ENCODE data around the gene MLXIPL.
"Not testable (repeated sequence)": the region's sequence is repeated elsewhere in the genome, so short reads cannot be mapped to it uniquely, and the experiment has no call there.

MLXIPL gene, protein sequence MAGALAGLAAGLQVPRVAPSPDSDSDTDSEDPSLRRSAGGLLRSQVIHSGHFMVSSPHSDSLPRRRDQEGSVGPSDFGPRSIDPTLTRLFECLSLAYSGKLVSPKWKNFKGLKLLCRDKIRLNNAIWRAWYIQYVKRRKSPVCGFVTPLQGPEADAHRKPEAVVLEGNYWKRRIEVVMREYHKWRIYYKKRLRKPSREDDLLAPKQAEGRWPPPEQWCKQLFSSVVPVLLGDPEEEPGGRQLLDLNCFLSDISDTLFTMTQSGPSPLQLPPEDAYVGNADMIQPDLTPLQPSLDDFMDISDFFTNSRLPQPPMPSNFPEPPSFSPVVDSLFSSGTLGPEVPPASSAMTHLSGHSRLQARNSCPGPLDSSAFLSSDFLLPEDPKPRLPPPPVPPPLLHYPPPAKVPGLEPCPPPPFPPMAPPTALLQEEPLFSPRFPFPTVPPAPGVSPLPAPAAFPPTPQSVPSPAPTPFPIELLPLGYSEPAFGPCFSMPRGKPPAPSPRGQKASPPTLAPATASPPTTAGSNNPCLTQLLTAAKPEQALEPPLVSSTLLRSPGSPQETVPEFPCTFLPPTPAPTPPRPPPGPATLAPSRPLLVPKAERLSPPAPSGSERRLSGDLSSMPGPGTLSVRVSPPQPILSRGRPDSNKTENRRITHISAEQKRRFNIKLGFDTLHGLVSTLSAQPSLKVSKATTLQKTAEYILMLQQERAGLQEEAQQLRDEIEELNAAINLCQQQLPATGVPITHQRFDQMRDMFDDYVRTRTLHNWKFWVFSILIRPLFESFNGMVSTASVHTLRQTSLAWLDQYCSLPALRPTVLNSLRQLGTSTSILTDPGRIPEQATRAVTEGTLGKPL

DNA sequence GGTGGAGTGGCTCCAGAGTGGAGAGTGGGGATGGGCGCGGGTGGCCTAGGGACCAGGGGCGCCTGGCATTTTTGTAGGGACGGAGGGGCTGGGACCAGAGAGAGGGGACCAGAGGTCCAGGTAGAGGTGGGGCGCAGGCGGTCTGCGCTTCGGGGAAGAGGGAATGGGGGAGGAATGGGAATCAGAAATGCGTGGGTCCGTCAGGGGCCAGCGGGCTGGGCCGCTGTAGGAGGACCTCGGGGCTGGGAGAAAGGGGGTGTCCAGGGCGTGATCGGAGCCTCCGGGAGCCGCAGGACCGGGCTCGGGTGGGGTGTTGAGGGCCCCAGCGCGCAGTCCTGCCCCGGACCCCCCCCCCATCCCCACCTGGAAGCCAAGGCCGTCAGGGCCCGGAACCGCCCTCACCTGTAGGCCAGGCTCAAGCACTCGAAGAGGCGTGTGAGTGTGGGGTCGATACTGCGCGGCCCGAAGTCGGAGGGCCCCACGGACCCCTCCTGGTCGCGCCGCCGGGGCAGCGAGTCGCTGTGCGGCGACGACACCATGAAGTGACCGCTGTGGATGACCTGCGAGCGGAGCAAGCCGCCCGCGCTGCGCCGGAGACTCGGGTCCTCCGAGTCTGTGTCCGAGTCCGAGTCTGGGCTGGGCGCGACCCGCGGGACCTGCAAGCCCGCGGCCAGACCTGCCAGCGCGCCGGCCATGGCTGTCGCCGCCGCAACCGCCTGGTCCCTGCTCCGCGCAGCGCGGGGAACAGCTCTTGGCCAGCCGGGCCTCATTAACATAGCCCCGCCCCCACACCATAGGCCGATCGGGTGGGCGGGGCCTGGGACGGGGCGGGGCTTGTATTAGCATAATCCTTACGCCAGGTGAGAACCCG lies at the start of gene MLXIPL:
TSS of gene MLXIPL (minus strand) at position 725 of the 871 bp plus-strand sequence. CDS start at position 695, 30 bp downstream.
- peak in 2 of 3 donors; percentile 53 to 61 for DNase-seq (ENCODE audit: low read depth in 2 of 3, low spot score in 1 of 3)

DNA sequence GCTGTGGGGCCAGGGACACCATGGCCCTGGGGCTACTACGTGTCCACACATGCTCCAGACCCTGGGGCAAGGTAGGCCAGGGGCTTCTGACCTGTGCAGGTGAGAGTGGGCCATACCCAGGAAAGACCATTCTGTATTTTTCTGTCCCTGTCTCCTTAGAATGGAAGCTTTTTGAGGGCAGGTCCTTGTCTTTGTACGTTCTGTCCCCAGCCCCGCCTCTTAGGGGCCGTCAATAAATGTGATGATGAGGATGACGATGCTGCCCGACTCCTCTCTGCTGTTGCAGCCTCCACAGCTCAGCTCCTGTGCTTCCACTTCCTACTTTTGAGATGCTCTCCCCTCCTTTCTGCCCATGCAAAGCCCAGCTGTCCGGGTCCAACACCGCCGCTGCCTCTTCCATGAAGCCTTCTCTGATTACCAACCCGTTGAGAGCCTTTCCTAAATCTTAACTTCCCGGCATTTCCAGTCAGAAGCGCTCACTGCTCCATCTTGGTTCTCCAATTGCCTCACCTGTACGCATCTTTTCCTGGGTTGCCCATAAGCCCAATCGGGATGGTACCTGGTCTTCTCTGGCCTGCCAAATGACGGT lies 47.6 kb upstream of the MLXIPL start:
- DNase-seq (ENCODE audit: low read depth in 2 of 3, low spot score in 1 of 3), result no peak

DNA sequence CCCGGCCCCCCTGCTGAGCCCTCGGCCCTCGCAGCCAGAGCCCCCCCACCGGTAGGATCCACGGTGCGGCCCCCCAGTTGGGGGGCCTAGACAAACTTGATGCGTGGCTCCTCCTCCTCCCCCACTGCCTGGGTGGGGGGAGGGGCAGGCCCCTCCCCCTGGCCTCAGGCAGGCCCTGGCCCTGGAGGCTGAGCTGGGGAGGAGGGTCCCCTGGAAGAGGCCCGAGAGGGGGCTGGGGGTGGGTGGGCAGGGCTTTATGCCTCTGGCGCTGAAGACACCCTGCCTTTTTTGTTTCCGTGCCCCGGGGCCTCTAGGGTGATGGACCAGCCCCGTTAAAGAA lies 47.0 kb upstream of the MLXIPL start:
- no peak for DNase-seq (ENCODE audit: low read depth in 2 of 3, low spot score in 1 of 3)

DNA sequence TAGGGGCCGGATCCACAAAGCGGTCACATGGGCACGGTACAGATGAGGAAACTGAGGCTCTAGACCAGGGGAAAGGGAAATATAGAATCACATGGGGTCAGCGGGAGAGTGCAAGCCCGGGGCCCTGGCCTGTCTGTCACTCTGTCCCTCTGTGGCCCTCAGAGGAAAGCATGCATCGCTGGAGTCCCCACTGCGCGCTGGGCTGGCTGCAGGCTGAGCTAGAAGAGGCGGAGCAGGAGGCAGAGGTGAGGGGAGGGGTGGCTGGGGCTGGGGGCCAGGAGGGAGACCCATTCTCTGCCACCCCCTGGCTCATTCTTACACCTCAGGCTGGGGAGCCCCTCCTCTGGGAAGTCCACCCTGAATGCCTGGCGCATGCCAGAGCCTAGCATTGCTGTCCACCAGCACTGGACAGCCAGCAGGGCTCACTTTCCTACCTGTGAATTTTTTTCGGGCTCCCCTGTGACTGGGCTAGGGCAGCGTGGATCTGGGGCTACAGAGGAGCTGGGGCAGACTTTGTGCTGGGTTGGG lies 45.6 kb upstream of the MLXIPL start:
- no peak for DNase-seq (ENCODE audit: low read depth in 2 of 3, low spot score in 1 of 3)

DNA sequence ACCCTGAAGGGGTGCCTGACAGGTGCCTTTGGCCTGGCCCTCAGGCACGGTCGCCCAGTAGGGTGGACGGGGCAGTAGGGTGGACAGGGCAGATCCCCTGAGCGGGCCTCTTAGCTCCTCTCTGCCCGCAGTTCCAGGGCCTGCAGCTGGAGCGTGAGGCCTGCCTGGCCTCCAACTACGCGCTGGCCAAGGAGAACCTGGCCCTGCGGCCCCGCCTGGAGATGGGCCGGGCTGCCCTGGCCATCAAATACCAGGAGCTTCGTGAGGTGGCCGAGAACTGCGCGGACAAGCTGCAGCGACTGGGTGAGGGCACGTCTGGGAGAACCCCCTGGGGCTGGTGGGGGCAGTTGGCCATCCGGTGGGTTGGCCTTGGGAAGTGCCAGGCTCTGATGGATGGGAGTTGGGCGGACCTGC lies 45.0 kb upstream of the MLXIPL start:
- no peak for DNase-seq (ENCODE audit: low read depth in 2 of 3, low spot score in 1 of 3)

DNA sequence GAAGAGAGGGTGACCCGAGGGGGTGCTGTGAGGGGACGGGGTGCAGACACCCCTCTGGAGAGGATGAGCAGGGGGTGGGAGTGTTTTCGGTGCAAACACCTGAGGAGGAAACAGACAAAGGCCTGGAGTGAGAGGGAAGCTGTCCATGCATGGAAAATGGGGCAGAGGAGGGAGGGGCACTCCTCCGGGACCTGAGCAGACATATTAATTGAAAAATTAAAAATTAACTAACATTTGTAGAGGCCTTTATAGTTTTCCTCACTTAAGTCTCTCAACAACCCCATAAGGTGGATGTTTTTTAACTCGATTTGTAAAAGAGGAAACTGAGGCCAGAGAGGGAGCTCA lies 44.5 kb upstream of the MLXIPL start:
- no peak for DNase-seq (ENCODE audit: low read depth in 2 of 3, low spot score in 1 of 3)

DNA sequence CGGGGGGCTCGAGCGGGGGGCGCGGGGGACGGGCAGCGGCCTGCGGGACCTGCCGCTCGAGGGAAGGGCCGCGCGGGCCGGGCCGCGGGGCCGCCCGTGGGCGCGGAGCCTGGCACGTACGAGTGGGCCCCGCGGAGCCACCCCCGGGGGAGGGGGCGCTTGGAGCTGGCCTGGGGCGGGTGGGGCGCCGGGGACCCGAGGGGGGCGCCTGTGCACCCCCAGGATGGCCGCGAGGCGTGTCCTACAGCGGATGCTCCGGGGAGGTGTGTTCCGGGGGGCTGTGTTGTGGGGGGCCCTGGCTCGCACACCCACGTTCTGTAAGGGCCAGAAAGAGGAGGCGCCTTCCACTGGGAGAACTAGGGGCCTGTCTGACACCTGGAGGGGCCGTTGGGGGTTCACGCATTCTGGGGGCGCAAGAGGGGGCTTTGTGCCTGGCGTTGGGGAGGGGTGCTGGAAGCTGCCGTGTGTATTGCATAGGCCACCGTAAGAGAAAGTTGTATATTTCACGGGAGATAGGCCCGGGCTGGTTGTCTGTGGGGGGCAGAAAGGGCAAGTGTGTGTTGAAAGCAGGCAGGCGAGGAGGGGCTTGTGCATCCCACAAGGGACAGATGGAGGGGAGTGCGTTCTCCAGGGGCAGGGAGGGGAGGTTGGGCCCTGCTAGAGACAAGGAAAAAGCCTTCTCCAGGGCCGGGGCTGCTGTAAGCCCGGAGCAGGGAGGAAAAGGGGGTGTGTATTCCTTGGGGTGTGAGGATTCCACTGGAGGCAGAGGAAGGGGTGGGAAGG lies 44.0 kb upstream of the MLXIPL start:
- no peak for DNase-seq (ENCODE audit: low read depth in 2 of 3, low spot score in 1 of 3)

DNA sequence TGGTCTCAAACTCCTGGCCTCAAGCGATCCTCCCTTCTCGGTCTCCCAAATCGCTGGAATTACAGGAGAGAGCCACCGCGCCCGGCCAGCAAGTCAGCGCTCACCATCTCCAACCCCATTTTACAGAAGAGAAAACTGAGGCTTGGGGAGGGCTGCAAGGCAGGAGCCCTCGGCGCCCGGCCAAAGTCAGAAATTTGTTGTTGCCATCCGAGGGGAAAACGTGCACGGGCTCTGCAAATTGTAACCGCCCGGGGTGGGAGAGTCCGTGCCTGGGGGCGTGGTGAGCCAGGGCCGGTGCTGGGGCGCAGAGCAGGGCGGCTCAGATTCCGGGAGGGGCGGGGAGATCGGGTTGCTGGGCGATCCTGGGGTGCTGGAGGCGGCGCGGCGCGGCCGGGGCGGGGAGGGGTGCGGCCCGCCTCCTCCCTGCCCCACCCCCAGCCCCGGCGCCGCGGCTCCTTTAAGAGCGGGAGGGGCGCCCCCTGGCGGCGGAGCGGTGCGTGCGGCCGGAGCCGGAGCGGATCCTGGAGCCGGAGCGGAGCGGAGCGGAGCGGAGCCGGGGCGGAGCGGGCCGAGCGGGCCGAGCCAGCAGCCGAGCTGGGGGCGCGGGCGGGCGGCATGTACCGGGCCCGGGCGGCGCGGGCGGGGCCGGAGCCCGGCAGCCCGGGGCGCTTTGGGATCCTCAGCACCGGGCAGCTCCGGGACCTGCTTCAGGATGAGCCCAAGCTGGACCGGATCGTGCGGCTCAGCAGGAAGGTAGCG lies 43.2 kb upstream of the MLXIPL start, which contains the start of gene VPS37D:
TSS of gene VPS37D (plus strand) at position 488 of the 759 bp plus-strand sequence. CDS start at position 616, 128 bp downstream.
- peak; percentile 79 to 92 (median 88) for DNase-seq (ENCODE audit: low read depth in 2 of 3, low spot score in 1 of 3)

DNA sequence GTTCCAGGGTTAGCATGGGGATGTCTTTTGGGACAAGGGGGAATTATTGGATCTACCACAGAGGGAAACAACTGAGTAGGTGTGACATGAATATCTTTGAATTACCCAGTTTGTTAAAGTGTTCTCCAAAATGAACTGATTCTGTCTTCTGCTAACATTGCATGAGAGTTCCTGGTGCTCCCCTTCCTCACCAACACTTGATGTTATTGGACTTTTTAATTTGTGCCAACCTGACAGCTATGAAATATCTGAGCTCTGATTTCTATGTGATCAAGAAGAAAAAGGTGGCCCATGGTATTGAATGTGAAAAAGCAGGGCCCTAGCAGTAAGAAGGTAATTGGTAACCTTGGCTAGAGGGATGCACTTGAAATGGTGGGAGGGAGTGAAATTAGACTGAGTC lies 38.7 kb upstream of the MLXIPL start:
- DNase-seq (ENCODE audit: low read depth in 2 of 3, low spot score in 1 of 3), result no peak

DNA sequence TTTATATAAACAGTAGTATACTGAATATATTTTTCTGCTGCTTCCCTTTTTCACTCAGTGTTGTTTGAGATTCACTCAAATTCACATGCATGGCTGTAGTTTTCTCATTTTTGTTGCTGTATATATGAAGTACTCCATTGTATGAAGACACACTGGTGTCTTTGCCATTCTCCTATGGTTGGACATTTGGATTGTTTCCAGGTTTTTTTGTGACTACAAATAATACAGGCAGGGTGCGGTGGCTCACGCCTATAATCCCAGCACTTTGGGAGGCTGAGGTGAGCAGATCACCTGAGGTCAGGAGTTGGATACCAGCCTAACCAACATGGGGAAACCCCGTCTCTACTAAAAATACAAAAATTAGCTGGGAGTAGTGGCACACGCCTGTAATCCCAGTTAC lies 36.3 kb upstream of the MLXIPL start:
- DNase-seq (ENCODE audit: low read depth in 2 of 3, low spot score in 1 of 3), result not testable (repeated sequence)

DNA sequence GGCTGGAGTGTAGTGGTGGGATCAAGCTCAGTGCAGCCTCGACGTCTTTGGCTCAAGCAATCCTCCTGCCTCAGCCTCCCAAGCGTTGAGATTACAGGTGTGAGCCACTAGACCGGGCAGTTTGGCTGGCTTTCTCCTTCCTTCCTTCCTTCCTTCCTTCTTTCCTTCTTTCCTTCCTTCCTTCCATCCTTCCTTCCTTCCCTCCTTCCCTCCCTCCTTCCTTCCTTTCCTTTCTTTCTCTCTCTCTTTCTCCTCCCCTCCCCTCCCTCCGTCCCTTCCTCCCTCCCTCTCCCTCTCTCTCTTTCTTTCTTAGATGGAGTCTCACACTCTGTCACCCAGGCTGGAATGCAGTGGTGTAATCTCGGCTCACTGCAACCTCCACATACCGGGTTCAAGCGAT lies 35.7 kb upstream of the MLXIPL start:
- no peak for DNase-seq (ENCODE audit: low read depth in 2 of 3, low spot score in 1 of 3)

DNA sequence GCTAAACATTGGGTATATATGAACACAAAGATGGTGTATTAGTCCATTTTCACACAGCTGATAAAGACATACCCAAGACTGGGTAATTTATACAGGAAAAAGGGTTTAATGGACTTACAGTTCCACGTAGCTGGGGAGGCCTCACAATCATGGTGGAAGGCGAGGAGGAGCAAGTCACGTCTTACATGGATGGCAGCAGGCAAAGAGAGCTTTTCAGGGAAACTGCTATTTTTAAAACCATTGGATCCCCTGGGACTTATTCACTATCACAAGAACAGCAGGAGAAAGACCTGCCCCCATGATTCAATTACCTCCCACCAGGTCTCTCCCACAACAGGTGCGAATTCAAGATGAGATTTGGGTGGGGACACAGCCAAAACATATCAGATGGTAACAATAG lies 31.0 kb upstream of the MLXIPL start:
- DNase-seq (ENCODE audit: low read depth in 2 of 3, low spot score in 1 of 3), result not testable (repeated sequence)

DNA sequence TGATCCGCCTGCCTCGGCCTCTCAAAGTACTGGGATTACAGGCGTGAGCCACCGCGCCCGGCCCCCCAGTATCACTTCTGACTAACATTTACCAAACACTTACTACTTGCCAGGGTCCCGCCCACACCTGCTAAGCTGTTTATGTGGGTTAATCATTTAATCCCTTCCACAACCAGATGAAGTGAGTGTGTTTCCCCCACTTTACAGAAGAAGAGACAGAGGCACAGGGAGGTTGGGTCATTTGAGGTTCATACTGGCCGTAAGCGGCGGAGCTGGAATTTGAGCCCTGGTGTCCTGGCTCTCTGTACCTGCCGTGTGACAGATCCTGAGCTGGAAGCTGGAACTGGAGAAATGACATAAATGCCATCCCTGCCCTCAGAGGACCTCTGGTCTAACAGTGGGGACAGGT lies 28.2 kb upstream of the MLXIPL start:
- DNase-seq (ENCODE audit: low read depth in 2 of 3, low spot score in 1 of 3), result no peak

DNA sequence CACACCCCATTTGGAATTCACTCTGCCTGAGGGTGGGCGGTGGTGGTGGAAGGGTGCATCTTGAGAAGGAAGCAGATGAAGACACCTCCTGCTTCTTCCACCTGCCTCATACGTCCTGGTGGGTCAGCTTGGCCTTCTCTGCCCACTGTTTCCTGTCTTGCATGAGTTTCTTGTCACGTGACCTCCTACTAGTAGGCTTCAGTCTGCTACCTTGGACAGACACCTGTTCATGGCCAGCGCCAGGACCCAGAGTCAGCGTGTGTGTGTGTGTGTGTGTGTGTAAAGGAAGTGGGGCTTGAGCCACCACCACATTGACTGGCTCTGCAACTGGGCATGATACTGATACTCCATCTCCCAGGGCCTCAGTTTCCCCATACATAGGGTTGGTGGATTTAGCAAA lies 26.2 kb upstream of the MLXIPL start:
- DNase-seq (ENCODE audit: low read depth in 2 of 3, low spot score in 1 of 3), result no peak

DNA sequence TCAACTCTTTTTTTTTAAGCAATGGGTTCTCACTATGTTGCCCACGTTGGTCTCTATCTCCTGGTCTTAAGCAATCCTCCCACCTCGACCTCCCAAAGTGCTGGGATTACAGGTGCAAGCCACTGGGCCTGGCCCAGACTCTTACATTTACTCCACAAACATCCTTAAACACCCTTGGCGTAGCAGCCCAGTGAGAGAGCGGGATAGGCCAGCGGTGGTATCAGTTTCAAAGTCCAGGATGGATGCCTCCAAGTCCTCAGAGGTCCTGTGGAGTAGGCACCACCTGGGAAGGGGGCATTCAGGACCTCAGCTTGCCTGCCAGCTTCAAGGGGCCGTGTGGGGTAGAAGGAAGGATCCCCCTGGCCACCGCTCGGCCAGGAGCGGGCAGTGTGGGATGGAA lies 25.3 kb upstream of the MLXIPL start:
- DNase-seq (ENCODE audit: low read depth in 2 of 3, low spot score in 1 of 3), result no peak

DNA sequence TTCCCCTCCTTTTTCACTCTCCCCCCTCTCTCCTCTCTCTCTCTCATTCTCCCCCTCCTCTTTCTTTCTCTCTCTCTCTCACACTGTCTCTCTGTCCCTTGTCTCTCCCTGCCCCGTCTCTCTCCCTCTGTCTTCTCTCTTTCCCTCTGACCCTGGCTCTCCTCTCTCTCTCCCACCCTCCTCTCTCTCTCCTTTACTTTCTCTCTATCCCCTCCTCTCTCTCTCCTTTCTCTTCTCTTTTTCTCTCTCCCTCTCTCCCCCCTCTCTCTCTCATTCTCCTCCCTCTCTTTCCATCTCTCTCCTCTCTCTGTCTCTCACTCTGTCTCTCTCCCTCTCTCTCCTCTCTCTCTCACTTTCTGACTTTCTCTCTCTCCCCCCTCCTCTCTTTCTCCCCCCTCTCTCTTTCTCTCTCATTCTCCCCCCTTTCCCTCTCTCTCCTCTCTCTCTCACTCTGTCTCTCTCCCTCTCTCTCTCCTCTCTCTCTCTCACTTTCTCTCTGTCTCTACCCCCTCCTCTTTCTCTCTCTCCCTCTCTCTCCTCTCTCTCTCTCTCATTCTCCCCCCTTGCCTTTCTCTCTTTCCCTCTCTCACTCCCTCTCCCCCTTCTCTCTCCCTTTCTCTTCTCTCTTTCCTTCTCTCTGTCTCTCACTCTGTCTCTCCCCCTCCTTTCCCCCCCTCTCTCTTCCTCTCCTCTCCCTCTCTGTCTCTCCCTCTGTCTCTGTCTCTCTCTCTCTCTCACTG lies 24.4 kb upstream of the MLXIPL start:
- no peak for DNase-seq (ENCODE audit: low read depth in 2 of 3, low spot score in 1 of 3)

DNA sequence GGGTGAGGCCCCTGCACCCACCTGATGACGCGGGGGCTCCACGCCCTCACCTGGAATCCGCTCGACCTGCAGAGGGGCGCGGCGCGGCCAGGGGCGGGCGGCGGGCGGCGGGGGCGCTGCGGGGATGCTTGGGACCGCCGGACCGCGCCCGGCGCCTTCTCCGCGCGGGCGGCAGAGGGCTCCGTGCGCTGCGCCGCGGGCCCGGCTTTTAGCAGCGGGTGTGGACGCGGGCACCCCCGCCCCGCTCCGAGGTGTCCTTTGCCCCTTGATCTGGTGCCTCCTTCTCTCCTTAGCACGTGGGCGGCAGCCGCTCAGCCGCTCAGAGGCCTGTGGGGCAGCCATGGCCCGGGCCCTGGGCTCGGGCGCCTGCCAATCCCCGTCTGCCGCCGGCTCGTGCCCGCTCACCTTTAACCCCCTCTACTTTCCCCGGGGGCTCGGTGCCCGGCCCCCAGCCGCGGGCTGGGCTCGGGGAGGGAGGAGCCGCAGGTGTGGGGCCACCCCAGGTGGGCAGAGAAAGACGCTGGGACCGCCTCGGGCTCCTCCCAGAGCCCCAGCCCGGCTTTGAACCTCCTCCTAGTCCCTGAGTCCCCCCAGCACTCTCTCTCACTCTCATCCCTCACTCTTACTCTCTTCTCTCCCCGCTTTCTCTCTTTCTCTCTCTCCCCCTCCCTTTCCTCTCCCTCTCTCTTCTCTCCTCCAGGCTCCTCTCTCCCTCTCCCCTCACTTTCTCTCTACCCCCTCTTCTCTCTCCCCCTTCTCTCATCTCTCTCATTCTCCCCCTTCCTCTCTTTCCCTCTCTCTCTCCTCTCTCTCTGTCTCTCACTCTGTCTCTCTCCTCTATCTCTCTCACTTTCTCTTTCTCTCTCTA lies 23.6 kb upstream of the MLXIPL start:
- DNase-seq (ENCODE audit: low read depth in 2 of 3, low spot score in 1 of 3), result peak in 1 of 3 donors; percentile 8
